Ascending aorta (tissue), 2 donors: ENCODE measurements around the gene SYPL1. TPM values are rescaled to one million over a fixed set of nuclear protein-coding genes. Genes with fewer than 3 reads are reported as not detected.

Experiments
- DNase-seq, 2 donors: peaks; one replicate each; pipeline ENCODE4 v3.0.0-alpha.2; 2019; ENCODE audit warnings: low spot score in 2 of 2
- H3K27ac ChIP-seq, 2 donors: fragments of 200-600 bp; sonication (generic); one replicate each; pipeline ENCODE4 v1.5.1; 2016 to 2017; ENCODE audit warnings: mild to moderate bottlenecking in 1 of 2
- H3K27me3 ChIP-seq: fragments of 200-600 bp; sonication (generic); one replicate; pipeline ENCODE4 v1.5.1; 2017
- H3K36me3 ChIP-seq, 2 donors: fragments of 200-600 bp; sonication (generic); one replicate each; pipeline ENCODE4 v1.5.1; 2016
- H3K4me1 ChIP-seq, 2 donors: fragments of 200-600 bp; sonication (generic); one replicate each; pipeline ENCODE4 v1.5.1; 2016 to 2017; ENCODE audit warnings: mild to moderate bottlenecking in 1 of 2
- H3K4me3 ChIP-seq, 2 donors: fragments of 200-600 bp; sonication (generic); one replicate each; pipeline ENCODE4 v1.5.1; 2016 to 2017; ENCODE audit warnings: mild to moderate bottlenecking in 1 of 2
- H3K9me3 ChIP-seq, 2 donors: fragments of 200-600 bp; sonication (generic); one replicate each; pipeline ENCODE4 v1.5.1; 2016
- CTCF ChIP-seq, 3 experiments: fragments of 200-600 bp in 2 of 3; fragments of 450-650 bp in 1 of 3; sonication (generic) in 2 of 3; IDR thresholded peaks; one replicate each; pipeline ENCODE4 v1.5.1; 2016 to 2019; ENCODE audit warnings: antibody characterized with exemption in 3 of 3, mild to moderate bottlenecking in 1 of 3, moderate library complexity in 1 of 3
- intact Hi-C: fragments of 100-400 bp; cut with DNase I; formaldehyde crosslinking; loops from one replicate; pipeline ENCODE4 v1.15.1; 2023
- total RNA-seq: library from RNA; depleted of rRNA; stranded (reverse); fragments of >200 nt; gene quantifications from one replicate; pipeline ENCODE4 v1.1.0, GENCODE V29; 2016

Gene SYPL1
- total RNA-seq, 1 donor from 2014 or later, result 17.5 TPM

DNA sequence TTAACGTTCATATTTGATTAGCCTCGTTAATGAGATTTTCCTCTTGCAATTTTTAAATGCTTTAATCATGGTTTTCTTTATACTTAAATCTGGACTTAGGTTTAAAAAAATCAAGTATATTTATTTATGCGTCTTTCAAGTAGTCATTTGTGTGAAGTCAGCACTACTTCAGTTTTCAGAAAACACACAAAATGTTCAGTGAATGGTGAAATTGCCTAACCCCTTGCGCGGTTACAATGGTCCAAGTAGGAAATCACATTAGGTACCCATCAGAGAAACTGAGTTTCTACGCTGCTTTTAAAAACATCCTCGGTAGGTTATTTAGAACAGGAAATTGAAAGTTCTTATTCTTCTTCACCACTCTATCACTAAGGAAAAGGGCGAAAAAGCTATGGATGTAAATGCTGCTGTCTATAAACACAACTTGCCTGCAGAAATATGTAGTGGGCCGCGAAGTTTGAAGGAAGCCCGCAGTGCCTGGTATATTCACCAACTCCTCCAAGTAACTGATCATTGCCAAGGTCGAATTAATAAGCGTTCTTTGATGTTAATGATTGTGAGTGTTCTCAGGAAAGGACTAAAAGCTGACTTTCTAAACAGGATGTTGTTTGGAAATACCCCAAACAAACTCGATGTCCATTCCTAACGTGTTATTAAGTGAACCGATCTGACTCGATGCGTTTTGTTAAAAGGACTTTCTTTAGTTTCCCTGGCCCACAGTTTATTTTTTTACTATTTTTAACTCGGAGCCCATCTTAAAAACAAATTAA, 1.0 kb downstream of the SYPL1 start:
- H3K4me1 ChIP-seq, result peaks cover 3 to 12% of the 10 kb centered on the region in 2 donors
- no peaks in the 10 kb centered on the region for H3K9me3 ChIP-seq
- H3K27me3 ChIP-seq, result no peaks in the 10 kb centered on the region
- H3K36me3 ChIP-seq, result no peaks in the 10 kb centered on the region
- peak overlapping the region; percentile 69 to 76 for H3K4me3 ChIP-seq
- H3K27ac ChIP-seq, result peak overlapping the region; percentile 98
- no peak for TF ChIP-seq CTCF (IDR thresholded peaks at IDR 0.05)
- no peak for DNase-seq
- intact Hi-C loops, result loop anchor here (2.0 to 5.0 kb wide), 3 partner anchors 42 to 551 kb away; partner anchors contain the start of gene CCDC71L

- peak overlapping the region in 1 of 2 donors; percentile 98 for H3K27ac ChIP-seq
Observed at GRCh38 chr7:106110238-106110560, 1.9 kb downstream of the SYPL1 start.

GRCh38 chr7:106109521-106110237, 2.4 kb downstream of the SYPL1 start:
- DNase-seq, result no peak
- H3K4me3 ChIP-seq, result peak overlapping the region; percentile 69 to 76
- intact Hi-C loops, result loop anchor here (2.0 to 5.0 kb wide), 3 partner anchors 43 to 553 kb away; partner anchors contain the start of gene CCDC71L
- no peaks in the 10 kb centered on the region for H3K27me3 ChIP-seq
- H3K4me1 ChIP-seq, result peaks cover 3 to 12% of the 10 kb centered on the region in 2 donors
- H3K9me3 ChIP-seq, result no peaks in the 10 kb centered on the region
- H3K36me3 ChIP-seq, result no peaks in the 10 kb centered on the region
- peak overlapping the region in 1 of 2 donors; percentile 98 for H3K27ac ChIP-seq
- no peak for TF ChIP-seq CTCF (IDR thresholded peaks at IDR 0.05)

More at GRCh38 chr7:106110238-106110560, 1.9 kb downstream of the SYPL1 start:
- Histone ChIP-seq H3K4me3 (peak overlapping the region; percentile 69 to 76), H3K4me1 (peaks cover 3 to 12% of the 10 kb centered on the region in 2 donors), H3K27me3 (no peaks in the 10 kb centered on the region), H3K36me3 (no peaks in the 10 kb centered on the region), H3K9me3 (no peaks in the 10 kb centered on the region)
- TF ChIP-seq CTCF (IDR thresholded peaks at IDR 0.05), result no peak
- no peak for DNase-seq
- intact Hi-C loops, result loop anchor here (2.0 to 5.0 kb wide), 3 partner anchors 43 to 552 kb away; partner anchors contain the start of gene CCDC71L

- Histone ChIP-seq H3K27me3 (no peaks in the 10 kb centered on the region), H3K36me3 (no peaks in the 10 kb centered on the region), H3K4me3 (peak overlapping the region in 1 of 2 donors; percentile 15), H3K4me1 (peaks cover 3 to 12% of the 10 kb centered on the region in 2 donors), H3K9me3 (no peaks in the 10 kb centered on the region), H3K27ac (no peak overlapping the region)
- intact Hi-C loops, result no loop called here
- no peak for DNase-seq
- no peak for TF ChIP-seq CTCF (IDR thresholded peaks at IDR 0.05)
Observed at GRCh38 chr7:106108991-106109390, 3.1 kb downstream of the SYPL1 start.

DNA sequence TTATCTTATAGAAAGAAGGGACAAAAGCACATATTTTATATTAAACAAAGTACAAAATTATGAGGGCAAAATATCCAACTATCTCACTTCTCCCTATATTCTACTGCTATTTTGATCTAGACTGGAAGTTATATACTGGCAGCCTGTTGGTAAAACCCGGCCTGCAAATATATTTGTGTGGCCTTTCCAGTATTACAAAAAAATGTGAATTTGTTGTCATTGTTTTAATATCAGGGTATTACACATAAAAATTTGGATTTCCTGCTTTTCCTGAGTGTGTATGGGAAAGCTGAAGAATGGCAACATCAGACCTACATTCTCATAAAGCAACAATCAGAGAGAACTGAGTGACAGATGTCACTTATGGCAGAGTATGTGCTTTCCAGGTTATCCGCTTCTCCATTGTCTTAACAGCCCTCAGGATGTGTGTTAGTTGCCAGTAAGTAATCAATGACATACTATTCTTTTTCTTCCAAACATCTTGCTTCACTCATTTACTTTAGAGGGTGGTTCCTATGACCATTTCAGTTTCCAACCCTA, 7.3 kb downstream of the SYPL1 start:
- no peak overlapping the region for H3K27ac ChIP-seq
- H3K9me3 ChIP-seq, result no peaks in the 10 kb centered on the region
- DNase-seq, result no peak
- no peaks in the 10 kb centered on the region for H3K36me3 ChIP-seq
- peaks cover 0 to 3% of the 10 kb centered on the region in 2 donors for H3K4me1 ChIP-seq
- no peak for TF ChIP-seq CTCF (IDR thresholded peaks at IDR 0.05)
- H3K4me3 ChIP-seq, result no peak overlapping the region
- intact Hi-C loops, result no loop called here
- no peaks in the 10 kb centered on the region for H3K27me3 ChIP-seq
